A549 (cell line): ENCODE results near the gene OR6X1.

Source experiments
- CBX8 ChIP-seq: fragments of 200-600 bp; sonication (generic); IDR thresholded peaks from 2 replicates; pipeline ENCODE4 v1.6.1; 2016
- CEBPB ChIP-seq, 2 experiments: fragments of >200 bp in 1 of 2; sonication (Bioruptor Twin) in 1 of 2; formaldehyde crosslinking in 1 of 2; IDR thresholded peaks; 2 replicates each; pipeline ENCODE4 v1.6.1; 2012 to 2016
- CHD2 ChIP-seq: fragments of 150-350 bp; IDR thresholded peaks from 2 replicates; pipeline ENCODE4 v1.6.1; 2014; ENCODE audit warnings: low read length; ENCODE audit not compliant: partially characterized antibody
- CTCF ChIP-seq: fragments of >200 bp; sonication (Bioruptor Twin); formaldehyde crosslinking; IDR thresholded peaks from 3 replicates; pipeline ENCODE4 v1.5.1; 2016
- EP300 ChIP-seq, 2 experiments: fragments of >200 bp; sonication (Bioruptor Twin); formaldehyde crosslinking; IDR thresholded peaks; 2 replicates in 1 of 2; 3 replicates in 1 of 2; pipeline ENCODE4 v1.6.1; 2016 to 2017
- FOSL2 ChIP-seq, 2 experiments: fragments of 450-650 bp in 1 of 2; fragments of >200 bp in 1 of 2; sonication (Bioruptor Twin) in 1 of 2; formaldehyde crosslinking; IDR thresholded peaks; 2 replicates each; pipeline versions ENCODE4 v1.5.0 to v1.6.1; 2016 to 2020; ENCODE audit warnings: mild to moderate bottlenecking in 1 of 2, moderate library complexity in 1 of 2
- JUNB ChIP-seq: fragments of >200 bp; sonication (Bioruptor Twin); formaldehyde crosslinking; IDR thresholded peaks from 2 replicates; pipeline ENCODE4 v1.6.1; 2016
- KDM1A ChIP-seq: fragments of 200-600 bp; sonication (generic); IDR thresholded peaks from 2 replicates; pipeline ENCODE4 v1.6.1; 2016; ENCODE audit warnings: low read depth, mild to moderate bottlenecking
- POLR2A ChIP-seq: IDR thresholded peaks from 2 replicates; pipeline ENCODE4 v1.6.1; 2012; ENCODE audit warnings: mild to moderate bottlenecking, low read length
- POLR2AphosphoS2 ChIP-seq: conservative IDR thresholded peaks from 2 replicates; pipeline ENCODE4 v1.6.1; 2012; ENCODE audit warnings: low read length, improper control_type of control experiment, inconsistent platforms
- RNF2 ChIP-seq: fragments of 200-600 bp; sonication (generic); IDR thresholded peaks from 2 replicates; pipeline ENCODE4 v1.6.1; 2016; ENCODE audit warnings: low read depth, mild to moderate bottlenecking, antibody characterized with exemption, moderate library complexity, borderline replicate concordance
- SMC3 ChIP-seq: fragments of >200 bp; sonication (Bioruptor Twin); formaldehyde crosslinking; IDR thresholded peaks from 3 replicates; pipeline ENCODE4 v1.6.1; 2018; ENCODE audit warnings: inconsistent platforms
- USF2 ChIP-seq: fragments of 450-650 bp; IDR thresholded peaks from 2 replicates; pipeline ENCODE4 v1.6.1; 2014; ENCODE audit warnings: antibody characterized with exemption

GRCh38 chr11:123745764-123746451 lies 8.4 kb downstream of the OR6X1 start:
- TF ChIP-seq CBX8 (no peak), SMC3 (no peak), USF2 (no peak), CTCF (no peak), FOSL2 (IDR thresholded peaks at IDR 0.05) (no peak), FOSL2 (CRISPR knock-in tag; IDR thresholded peaks at IDR 0.05) (no peak), POLR2A (no peak), CEBPB (IDR thresholded peaks at IDR 0.05) (no peak), CHD2 (no peak), KDM1A (no peak), EP300 (IDR thresholded peaks at IDR 0.05) (no peak), JUNB (no peak), POLR2AphosphoS2 (no peak), RNF2 (no peak)
